Activated CD4-positive, alpha-beta T cell treated with anti-CD3 and anti-CD28 coated beads for 36 hours (primary cell): ENCODE results near the gene TNS1. TPM values are rescaled to one million over a fixed set of nuclear protein-coding genes. Genes with fewer than 3 reads are reported as not detected.

Experiments used
- ATAC-seq: fragments of 200-7000 bp; cut with Tn5 transposase; one replicate; pipeline ENCODE4 v1.10.0; 2021; ENCODE audit warnings: mild to moderate bottlenecking, moderate library complexity
- CTCF ChIA-PET: fragments of 350-600 bp; sonication (Branson Sonifier 250); formaldehyde crosslinking; loops from one replicate; lab custom pipeline; 2021; ENCODE audit warnings: antibody characterized with exemption; lab: Charles Lee
- POLR2A ChIA-PET: fragments of 350-600 bp; sonication (Branson Sonifier 250); formaldehyde crosslinking; loops from one replicate; lab custom pipeline; 2021; ENCODE audit warnings: antibody characterized with exemption, inconsistent platforms; lab: Charles Lee
- DNase-seq: peaks from one replicate; pipeline ENCODE4 v3.0.0-alpha.2; 2020
- H3K27ac Mint-ChIP-seq: one replicate; pipeline ENCODE4 v1.8.0; 2021; ENCODE audit warnings: mixed read lengths
- H3K27me3 Mint-ChIP-seq: one replicate; pipeline ENCODE4 v1.8.0; 2021; ENCODE audit warnings: mixed read lengths
- H3K36me3 Mint-ChIP-seq: one replicate; pipeline ENCODE4 v1.8.0; 2021; ENCODE audit warnings: low read depth, mixed read lengths
- H3K4me1 Mint-ChIP-seq: one replicate; pipeline ENCODE4 v1.8.0; 2021; ENCODE audit warnings: mixed read lengths
- H3K4me3 Mint-ChIP-seq: one replicate; pipeline ENCODE4 v1.8.0; 2021; ENCODE audit warnings: mild to moderate bottlenecking, moderate library complexity, mixed read lengths
- H3K9me3 Mint-ChIP-seq: one replicate; pipeline ENCODE4 v1.8.0; 2021; ENCODE audit warnings: low read depth, mixed read lengths
- intact Hi-C, 2 experiments: fragments of 100-400 bp; cut with DNase I in 1 of 2; cut with micrococcal nuclease in 1 of 2; formaldehyde crosslinking; loops; one replicate each; pipeline versions ENCODE4 v1.14.2 to v1.15.1; 2022 to 2024; cut with DNase I, micrococcal nuclease
- total RNA-seq, 2 experiments: library from RNA; stranded (reverse); gene quantifications; one replicate each; pipeline ENCODE4 v1.2.3, GENCODE V29; 2021

The TNS1 gene
- total RNA-seq, 2 experiments from 2014 or later: 0.64 to 0.88 TPM

- no peaks in the 10 kb centered on the region for H3K36me3 Mint-ChIP-seq
- no peak for DNase-seq
- ChIA-PET CTCF (interaction anchor here (0.8 to 1.4 kb wide), 4 partner anchors 11 to 183 kb away, joined by 3 to 4 read pairs (median 4); no protein-coding TSS in a partner anchor), POLR2A (no interaction called here)
- no peaks in the 10 kb centered on the region for H3K27me3 Mint-ChIP-seq
- peaks cover 3% of the 10 kb centered on the region for H3K9me3 Mint-ChIP-seq
- ATAC-seq: no peak
- no peak overlapping the region for H3K4me3 Mint-ChIP-seq
- no peaks in the 10 kb centered on the region for H3K4me1 Mint-ChIP-seq
- intact Hi-C loops: no loop called here
- no peak overlapping the region for H3K27ac Mint-ChIP-seq
Measured at GRCh38 chr2:217802266-217802665, 200.5 kb downstream of the TNS1 start.

- Mint-ChIP-seq H3K27ac (no peak overlapping the region), H3K4me3 (no peak overlapping the region), H3K4me1 (no peaks in the 10 kb centered on the region), H3K27me3 (no peaks in the 10 kb centered on the region), H3K36me3 (no peaks in the 10 kb centered on the region), H3K9me3 (peaks cover 3% of the 10 kb centered on the region)
- POLR2A ChIA-PET: no interaction called here
- intact Hi-C loops: no loop called here
- no peak for ATAC-seq
- CTCF ChIA-PET: interaction anchor here (1.1 to 1.4 kb wide), 2 partner anchors 16 to 184 kb away, joined by 3 to 4 read pairs; no protein-coding TSS in a partner anchor
- no peak for DNase-seq
Measured at GRCh38 chr2:217801711-217802110, 201.1 kb downstream of the TNS1 start.

GRCh38 chr2:217801115-217801531 lies 201.7 kb downstream of the TNS1 start:
- Mint-ChIP-seq H3K4me1 (no peaks in the 10 kb centered on the region), H3K27me3 (no peaks in the 10 kb centered on the region), H3K9me3 (peaks cover 3% of the 10 kb centered on the region), H3K36me3 (no peaks in the 10 kb centered on the region), H3K27ac (no peak overlapping the region), H3K4me3 (no peak overlapping the region)
- ATAC-seq: no peak
- ChIA-PET POLR2A (no interaction called here), CTCF (interaction anchor here (1.4 to 1.8 kb wide), 2 partner anchors 15 to 16 kb away, joined by 3 to 5 read pairs; no protein-coding TSS in a partner anchor)
- intact Hi-C loops: no loop called here
- no peak for DNase-seq

- no peaks in the 10 kb centered on the region for H3K27me3 Mint-ChIP-seq
- POLR2A ChIA-PET: no interaction called here
- no peaks in the 10 kb centered on the region for H3K36me3 Mint-ChIP-seq
- no peak for ATAC-seq
- H3K9me3 Mint-ChIP-seq: peaks cover 2% of the 10 kb centered on the region
- H3K27ac Mint-ChIP-seq: no peak overlapping the region
- DNase-seq: no peak
- no peaks in the 10 kb centered on the region for H3K4me1 Mint-ChIP-seq
- intact Hi-C loops: no loop called here
- CTCF ChIA-PET: interaction anchor here (1.8 to 2.4 kb wide), 2 partner anchors 11 to 15 kb away, joined by 5 to 10 read pairs; no protein-coding TSS in a partner anchor
- H3K4me3 Mint-ChIP-seq: no peak overlapping the region
Measured at GRCh38 chr2:217800433-217801114, 202.2 kb downstream of the TNS1 start.

- ChIA-PET CTCF (interaction anchor here (1.8 to 2.4 kb wide), 2 partner anchors 10 to 14 kb away, joined by 5 to 10 read pairs; no protein-coding TSS in a partner anchor), POLR2A (no interaction called here)
- DNase-seq: no peak
- H3K36me3 Mint-ChIP-seq: no peaks in the 10 kb centered on the region
- intact Hi-C loops: no loop called here
- ATAC-seq: no peak
- H3K4me1 Mint-ChIP-seq: no peaks in the 10 kb centered on the region
- no peak overlapping the region for H3K27ac Mint-ChIP-seq
- no peaks in the 10 kb centered on the region for H3K27me3 Mint-ChIP-seq
- H3K4me3 Mint-ChIP-seq: no peak overlapping the region
- H3K9me3 Mint-ChIP-seq: no peaks in the 10 kb centered on the region
Measured at GRCh38 chr2:217799563-217800432, 203.0 kb downstream of the TNS1 start.

GRCh38 chr2:217798743-217799562 lies 203.8 kb downstream of the TNS1 start:
- ChIA-PET POLR2A (no interaction called here), CTCF (interaction anchor here (0.6 to 2.4 kb wide), 4 partner anchors 10 to 88 kb away, joined by 3 to 10 read pairs (median 6); no protein-coding TSS in a partner anchor)
- intact Hi-C loops: no loop called here
- Mint-ChIP-seq H3K9me3 (no peaks in the 10 kb centered on the region), H3K4me1 (no peaks in the 10 kb centered on the region), H3K27ac (no peak overlapping the region), H3K27me3 (no peaks in the 10 kb centered on the region), H3K4me3 (no peak overlapping the region), H3K36me3 (no peaks in the 10 kb centered on the region)
- DNase-seq: no peak
- no peak for ATAC-seq

- POLR2A ChIA-PET: no interaction called here
- Mint-ChIP-seq H3K27me3 (no peaks in the 10 kb centered on the region), H3K27ac (no peak overlapping the region), H3K36me3 (no peaks in the 10 kb centered on the region), H3K4me1 (no peaks in the 10 kb centered on the region), H3K9me3 (no peaks in the 10 kb centered on the region), H3K4me3 (no peak overlapping the region)
- CTCF ChIA-PET: interaction anchor here (1.4 to 2.4 kb wide), 3 partner anchors 9 to 89 kb away, joined by 6 to 10 read pairs (median 8); no protein-coding TSS in a partner anchor
- ATAC-seq: no peak
- intact Hi-C loops: no loop called here
- DNase-seq: no peak
Measured at GRCh38 chr2:217798191-217798590, 204.6 kb downstream of the TNS1 start.

GRCh38 chr2:217797661-217798069 lies 205.1 kb downstream of the TNS1 start:
- ATAC-seq (peak; percentile 44), DNase-seq (peak; percentile 27)
- CTCF ChIA-PET: interaction anchor here (1.4 to 1.9 kb wide), 2 partner anchors 12 to 89 kb away, joined by 6 to 8 read pairs; no protein-coding TSS in a partner anchor
- no peak overlapping the region for H3K4me3 Mint-ChIP-seq
- intact Hi-C loops: no loop called here
- H3K27ac Mint-ChIP-seq: no peak overlapping the region
- POLR2A ChIA-PET: no interaction called here
- no peaks in the 10 kb centered on the region for H3K27me3 Mint-ChIP-seq
- H3K9me3 Mint-ChIP-seq: no peaks in the 10 kb centered on the region
- H3K36me3 Mint-ChIP-seq: no peaks in the 10 kb centered on the region
- no peaks in the 10 kb centered on the region for H3K4me1 Mint-ChIP-seq

- Mint-ChIP-seq H3K36me3 (no peaks in the 10 kb centered on the region), H3K27ac (no peak overlapping the region), H3K4me3 (no peak overlapping the region), H3K4me1 (no peaks in the 10 kb centered on the region), H3K9me3 (no peaks in the 10 kb centered on the region), H3K27me3 (no peaks in the 10 kb centered on the region)
- ChIA-PET CTCF (interaction anchor here (1.4 to 1.9 kb wide), 2 partner anchors 12 to 90 kb away, joined by 6 to 8 read pairs; no protein-coding TSS in a partner anchor), POLR2A (no interaction called here)
- intact Hi-C loops: no loop called here
- no peak for ATAC-seq
- no peak for DNase-seq
Measured at GRCh38 chr2:217797165-217797564, 205.6 kb downstream of the TNS1 start.

GRCh38 chr2:217795706-217796465 lies 206.9 kb downstream of the TNS1 start:
- intact Hi-C loops: no loop called here
- H3K27ac Mint-ChIP-seq: no peak overlapping the region
- ATAC-seq (no peak), DNase-seq (no peak)
- no peaks in the 10 kb centered on the region for H3K9me3 Mint-ChIP-seq
- no peaks in the 10 kb centered on the region for H3K27me3 Mint-ChIP-seq
- H3K4me3 Mint-ChIP-seq: no peak overlapping the region
- POLR2A ChIA-PET: no interaction called here
- H3K36me3 Mint-ChIP-seq: no peaks in the 10 kb centered on the region
- H3K4me1 Mint-ChIP-seq: no peaks in the 10 kb centered on the region
- CTCF ChIA-PET: interaction anchor here (1.2 kb wide), 1 partner anchor 10 kb away, joined by 5 read pairs; no protein-coding TSS in a partner anchor
